Measurements from ENCODE around the gene HPSE2.

HPSE2 gene

GRCh38 chr10:98949306-98949705 lies 286.3 kb downstream of the HPSE2 start:
- Histone ChIP-seq H3K9me3 (ENCODE audit: insufficient read depth, low read length) (no peaks in the 10 kb centered on the region), H3K27me3 (ENCODE audit: low read depth, low read length) (no peaks in the 10 kb centered on the region), H4K20me1 (ENCODE audit: insufficient read depth, low read length) (no peaks in the 10 kb centered on the region), H3K4me2 (ENCODE audit: low read length) (no peak overlapping the region), H3K36me3 (replicated peaks; ENCODE audit: low read depth, low read length) (no peaks in the 10 kb centered on the region), H3K4me3 (ENCODE audit: low read length) (no peak overlapping the region), H3K4me1 (ENCODE audit: low read length) (no peaks in the 10 kb centered on the region), H2AFZ (ENCODE audit: low read depth, low read length) (no peak overlapping the region), H3K9ac (ENCODE audit: low read length) (no peak overlapping the region), H3K79me2 (ENCODE audit: low read length) (no peaks in the 10 kb centered on the region), H3K27ac (ENCODE audit: low read length) (no peak overlapping the region)
- no peak for TF ChIP-seq EZH2phosphoT487 (IDR thresholded peaks at IDR 0.05; ENCODE audit: low read depth)
- TF ChIP-seq CTCF (IDR thresholded peaks at IDR 0.05; ENCODE audit: low read depth, low read length): no peak

- no peak overlapping the region for H2AFZ ChIP-seq (ENCODE audit: low read depth, low read length)
- H3K27ac ChIP-seq (ENCODE audit: low read length): no peak overlapping the region
- H3K9me3 ChIP-seq (ENCODE audit: insufficient read depth, low read length): no peaks in the 10 kb centered on the region
- no peaks in the 10 kb centered on the region for H3K27me3 ChIP-seq (ENCODE audit: low read depth, low read length)
- H3K4me2 ChIP-seq (ENCODE audit: low read length): no peak overlapping the region
- no peak overlapping the region for H3K4me3 ChIP-seq (ENCODE audit: low read length)
- H3K79me2 ChIP-seq (ENCODE audit: low read length): no peaks in the 10 kb centered on the region
- H3K4me1 ChIP-seq (ENCODE audit: low read length): no peaks in the 10 kb centered on the region
- no peaks in the 10 kb centered on the region for H3K36me3 ChIP-seq (replicated peaks; ENCODE audit: low read depth, low read length)
- H3K9ac ChIP-seq (ENCODE audit: low read length): no peak overlapping the region
- no peaks in the 10 kb centered on the region for H4K20me1 ChIP-seq (ENCODE audit: insufficient read depth, low read length)
- TF ChIP-seq CTCF (IDR thresholded peaks at IDR 0.05; ENCODE audit: low read depth, low read length) (no peak), EZH2phosphoT487 (IDR thresholded peaks at IDR 0.05; ENCODE audit: low read depth) (no peak)
Observed at GRCh38 chr10:98943681-98944080, 292.0 kb downstream of the HPSE2 start.

GRCh38 chr10:98929709-98930108 lies 305.9 kb downstream of the HPSE2 start:
- Histone ChIP-seq H3K9me3 (ENCODE audit: insufficient read depth, low read length) (no peaks in the 10 kb centered on the region), H2AFZ (ENCODE audit: low read depth, low read length) (no peak overlapping the region), H3K27ac (ENCODE audit: low read length) (no peak overlapping the region), H4K20me1 (ENCODE audit: insufficient read depth, low read length) (no peaks in the 10 kb centered on the region), H3K4me3 (ENCODE audit: low read length) (no peak overlapping the region), H3K4me1 (ENCODE audit: low read length) (no peaks in the 10 kb centered on the region), H3K9ac (ENCODE audit: low read length) (no peak overlapping the region), H3K79me2 (ENCODE audit: low read length) (no peaks in the 10 kb centered on the region), H3K27me3 (ENCODE audit: low read depth, low read length) (no peaks in the 10 kb centered on the region), H3K36me3 (replicated peaks; ENCODE audit: low read depth, low read length) (no peaks in the 10 kb centered on the region), H3K4me2 (ENCODE audit: low read length) (no peak overlapping the region)
- TF ChIP-seq EZH2phosphoT487 (IDR thresholded peaks at IDR 0.05; ENCODE audit: low read depth) (no peak), CTCF (IDR thresholded peaks at IDR 0.05; ENCODE audit: low read depth, low read length) (no peak)

- Histone ChIP-seq H3K4me3 (ENCODE audit: low read length) (no peak overlapping the region), H3K27me3 (ENCODE audit: low read depth, low read length) (no peaks in the 10 kb centered on the region), H3K9me3 (ENCODE audit: insufficient read depth, low read length) (no peaks in the 10 kb centered on the region), H3K79me2 (ENCODE audit: low read length) (no peaks in the 10 kb centered on the region), H3K4me2 (ENCODE audit: low read length) (no peak overlapping the region), H3K4me1 (ENCODE audit: low read length) (no peaks in the 10 kb centered on the region), H3K9ac (ENCODE audit: low read length) (no peak overlapping the region), H2AFZ (ENCODE audit: low read depth, low read length) (no peak overlapping the region), H3K36me3 (replicated peaks; ENCODE audit: low read depth, low read length) (no peaks in the 10 kb centered on the region), H4K20me1 (ENCODE audit: insufficient read depth, low read length) (no peaks in the 10 kb centered on the region), H3K27ac (ENCODE audit: low read length) (no peak overlapping the region)
- no peak for TF ChIP-seq CTCF (IDR thresholded peaks at IDR 0.05; ENCODE audit: low read depth, low read length)
- no peak for TF ChIP-seq EZH2phosphoT487 (IDR thresholded peaks at IDR 0.05; ENCODE audit: low read depth)
Observed at GRCh38 chr10:98925651-98926050, 310.0 kb downstream of the HPSE2 start.
